Measurements from ENCODE around the gene LOC128125822. TPM values are rescaled to one million over a fixed set of nuclear protein-coding genes. Genes with fewer than 3 reads are reported as not detected.

The LOC128125822 gene

GRCh38 chr6:63615590-63615989, 43.3 kb downstream of the LOC128125822 start:
- no peaks in the 10 kb centered on the region for H3K36me3 ChIP-seq
- H3K27me3 ChIP-seq, result no peaks in the 10 kb centered on the region
- intact Hi-C loops (cut with DNase I; ENCODE audit: low total_unique reads), result no loop called here
- H3K4me3 ChIP-seq, result no peak overlapping the region
- no peak overlapping the region for H3K27ac ChIP-seq
- H3K4me1 ChIP-seq, result no peaks in the 10 kb centered on the region
- no peaks in the 10 kb centered on the region for H3K9me3 ChIP-seq
- DNase-seq (ENCODE audit: low spot score in 2 of 2), result no peak
- TF ChIP-seq CTCF (IDR thresholded peaks at IDR 0.05) (no peak), POLR2A (IDR thresholded peaks at IDR 0.05) (no peak), POLR2AphosphoS5 (IDR thresholded peaks at IDR 0.05) (no peak)

Other genes with a start within 250 kb of the LOC128125822 start
- gene PTP4A1, start within 50 bp of the LOC128125822 start, total RNA-seq, result 10 to 100 TPM; 22.9 to 38.5 (median 26.9) TPM
- gene PHF3, start 63.3 kb downstream of the LOC128125822 start, total RNA-seq, result 100 to 1,000 TPM in 1 of 3 donors, 10 to 100 TPM in 2; 76.0 to 110 (median 90.4) TPM